Calu3 (cell line): ENCODE results near the gene TMEM72. TPM values are rescaled to one million over a fixed set of nuclear protein-coding genes. Genes with fewer than 3 reads are reported as not detected.

Experiments used
- BruUV-seq: library from RNA; stranded (reverse); fragments of 400-500 nt; replicated peaks from 2 replicates; lab custom pipeline; 2021; lab: Mats Ljungman, UMichigan
- CTCF ChIA-PET: fragments of 300-600 bp; sonication (Branson Sonifier 250); formaldehyde crosslinking; loops from one replicate; lab custom pipeline; 2022; ENCODE audit warnings: antibody characterized with exemption; lab: Charles Lee
- DNase-seq: peaks from one replicate; pipeline ENCODE4 v3.0.0; 2022
- H3K27ac Mint-ChIP-seq: one replicate; pipeline ENCODE4 v1.8.0; 2022; ENCODE audit warnings: mixed read lengths; ENCODE audit not compliant: unreplicated experiment
- H3K27me3 Mint-ChIP-seq: one replicate; pipeline ENCODE4 v1.8.0; 2022; ENCODE audit warnings: mixed read lengths; ENCODE audit not compliant: unreplicated experiment
- H3K36me3 Mint-ChIP-seq: one replicate; pipeline ENCODE4 v1.8.0; 2022; ENCODE audit warnings: mild to moderate bottlenecking, moderate library complexity, mixed read lengths; ENCODE audit not compliant: insufficient read depth, unreplicated experiment
- H3K4me1 Mint-ChIP-seq: one replicate; pipeline ENCODE4 v1.8.0; 2022; ENCODE audit warnings: mild to moderate bottlenecking, low read depth, mixed read lengths; ENCODE audit not compliant: unreplicated experiment
- H3K4me3 Mint-ChIP-seq: one replicate; pipeline ENCODE4 v1.8.0; 2022; ENCODE audit warnings: mild to moderate bottlenecking, low read depth, moderate library complexity, mixed read lengths; ENCODE audit not compliant: unreplicated experiment
- H3K9me3 Mint-ChIP-seq: one replicate; pipeline ENCODE4 v1.8.0; 2022; ENCODE audit warnings: low read depth, mixed read lengths; ENCODE audit not compliant: unreplicated experiment
- CTCF ChIP-seq: fragments of 200-600 bp; IDR thresholded peaks from one replicate; pipeline ENCODE4 v1.8.0; 2022; ENCODE audit warnings: antibody characterized with exemption; ENCODE audit not compliant: unreplicated experiment
- intact Hi-C: fragments of 100-400 bp; cut with micrococcal nuclease; formaldehyde crosslinking; loops from one replicate; pipeline ENCODE4 v1.10.0; 2022; ENCODE audit not compliant: unreplicated experiment
- total RNA-seq: library from RNA; stranded (reverse); gene quantifications from 2 replicates; pipeline ENCODE4 v1.2.3, GENCODE V29; 2022

Gene TMEM72
- total RNA-seq, 1 experiment from 2014 or later, result not detected

GRCh38 chr10:44975431-44976331 lies 64.5 kb downstream of the TMEM72 start:
- Mint-ChIP-seq H3K27ac (no peak overlapping the region), H3K27me3 (no peaks in the 10 kb centered on the region), H3K4me1 (peaks cover 34% of the 10 kb centered on the region), H3K9me3 (no peaks in the 10 kb centered on the region), H3K36me3 (peaks cover 22% of the 10 kb centered on the region), H3K4me3 (peak overlapping the region; percentile 52)
- CTCF ChIA-PET, result interaction anchor here (0.6 to 1.8 kb wide), 12 partner anchors 9 to 1214 kb away, joined by 3 to 30 read pairs (median 5); no protein-coding TSS in a partner anchor
- TF ChIP-seq CTCF, result no peak
- BruUV-seq, result no TSS peak
- intact Hi-C loops, result loop anchor here (1.0 to 2.0 kb wide), 2 partner anchors 35 to 42 kb away; no protein-coding TSS in a partner anchor
- peak; percentile 83 for DNase-seq

- no peaks in the 10 kb centered on the region for H3K27me3 Mint-ChIP-seq
- TF ChIP-seq CTCF, result no peak
- intact Hi-C loops, result no loop called here
- DNase-seq, result no peak
- H3K27ac Mint-ChIP-seq, result peak overlapping the region; percentile 66
- BruUV-seq, result no TSS peak
- peaks cover 31% of the 10 kb centered on the region for H3K36me3 Mint-ChIP-seq
- CTCF ChIA-PET, result interaction anchor here (1.2 to 1.8 kb wide), 5 partner anchors 10 to 44 kb away, joined by 5 to 30 read pairs (median 9); no protein-coding TSS in a partner anchor
- H3K4me1 Mint-ChIP-seq, result peaks cover 43% of the 10 kb centered on the region
- H3K4me3 Mint-ChIP-seq, result peak overlapping the region; percentile 66
- H3K9me3 Mint-ChIP-seq, result no peaks in the 10 kb centered on the region
These were observed 65.4 kb downstream of the TMEM72 start for GRCh38 chr10:44976352-44977198.

- TF ChIP-seq CTCF, result no peak
- Mint-ChIP-seq H3K36me3 (peaks cover 40% of the 10 kb centered on the region), H3K27ac (peak overlapping the region; percentile 100), H3K4me1 (peaks cover 52% of the 10 kb centered on the region), H3K9me3 (no peaks in the 10 kb centered on the region), H3K4me3 (peak overlapping the region; percentile 66), H3K27me3 (no peaks in the 10 kb centered on the region)
- DNase-seq, result no peak
- CTCF ChIA-PET, result interaction anchor here (4.7 kb wide), 1 partner anchor 44 kb away, joined by 28 read pairs; no protein-coding TSS in a partner anchor
- intact Hi-C loops, result no loop called here
- BruUV-seq, result no TSS peak
These were observed 66.4 kb downstream of the TMEM72 start for GRCh38 chr10:44977287-44978212.
